ENCODE data around the gene DRD2.

The DRD2 gene

GRCh38 chr11:113440816-113441215, 34.4 kb downstream of the DRD2 start:
- DNase-seq, result no peak

DNA sequence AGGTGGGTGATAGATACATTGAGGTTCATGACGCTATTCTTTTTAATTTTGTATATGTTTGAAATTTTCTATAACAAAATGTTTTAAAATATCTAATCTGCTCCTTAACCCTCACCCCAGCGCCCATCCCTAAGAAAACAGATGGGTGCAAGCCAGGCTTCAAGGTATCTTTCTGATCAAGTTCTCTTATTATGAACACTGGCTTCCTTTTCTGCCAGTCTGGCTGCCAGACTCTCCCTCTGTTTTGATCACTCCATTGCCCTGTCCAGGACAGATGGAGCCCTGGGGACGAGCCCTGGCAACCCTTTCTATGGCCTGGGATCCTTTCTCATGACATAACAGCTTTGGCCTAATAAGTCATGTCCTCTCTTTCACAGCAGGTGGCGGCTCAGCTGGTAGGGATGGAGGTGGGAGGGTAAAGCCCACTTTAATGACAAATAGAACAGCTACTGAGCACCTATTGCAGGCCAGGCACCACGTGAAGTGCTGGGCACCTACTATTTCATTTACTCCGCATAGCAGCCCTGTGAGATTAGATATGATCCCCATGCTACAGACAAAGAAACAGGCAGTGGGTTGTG, 38.4 kb downstream of the DRD2 start:
- no peak for DNase-seq

DNA sequence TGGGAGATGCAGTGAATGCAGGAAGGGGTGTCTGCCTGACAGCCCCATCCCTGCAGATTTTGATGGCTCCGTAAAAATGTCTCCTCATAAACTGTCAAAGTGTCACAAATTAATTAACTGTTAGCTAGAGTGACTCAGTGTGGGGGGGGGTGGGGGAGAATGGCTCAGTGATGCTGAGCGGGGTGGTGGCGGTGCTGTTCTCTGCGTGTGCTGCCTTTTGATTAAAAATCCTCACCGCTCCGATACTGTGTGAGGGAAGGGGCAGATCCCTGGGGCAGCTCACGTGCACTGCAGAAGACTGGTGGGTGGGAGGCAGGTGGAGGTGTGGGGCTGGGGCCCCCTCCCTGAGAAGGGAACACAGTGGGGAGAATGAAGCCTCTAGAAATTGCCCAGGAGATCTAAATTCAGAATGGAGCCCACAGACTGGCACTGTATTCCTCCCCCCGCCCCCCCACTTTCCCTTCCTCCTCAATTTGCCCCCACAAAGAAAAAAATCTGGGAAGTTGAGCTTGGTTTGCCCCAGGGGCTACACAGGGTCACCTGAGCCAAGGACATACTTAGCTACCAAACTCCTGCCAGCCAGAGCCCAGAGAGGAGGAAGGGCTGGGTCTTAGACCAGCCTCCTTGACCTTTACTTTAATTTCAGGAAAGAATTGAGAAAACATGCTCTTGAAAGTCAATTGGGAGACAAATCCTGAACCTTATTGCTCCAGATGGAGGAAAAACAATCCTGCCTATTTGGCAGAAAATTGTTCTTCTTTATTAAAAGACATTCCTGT, 39.8 kb downstream of the DRD2 start:
- no peak for DNase-seq

DNA sequence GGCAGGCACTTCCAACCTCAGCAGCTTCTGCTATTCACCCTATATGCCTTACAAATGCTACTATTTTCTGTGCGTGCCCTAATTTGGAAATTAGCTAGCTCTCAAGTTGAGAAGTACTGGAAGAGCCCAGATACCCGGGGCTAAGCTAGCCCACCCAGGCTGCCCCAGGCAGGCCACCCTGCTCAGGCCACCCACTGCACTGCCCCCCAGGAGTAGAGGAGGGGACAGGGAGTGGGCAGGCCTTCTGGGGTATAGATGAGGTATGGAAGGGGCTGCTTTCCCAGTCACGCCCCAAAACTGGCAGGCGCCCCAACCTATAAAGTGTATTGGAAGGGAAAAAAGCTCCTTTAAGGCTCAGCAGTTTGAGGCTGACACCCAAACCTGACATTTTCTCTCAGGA, 43.5 kb downstream of the DRD2 start:
- no peak for DNase-seq

GRCh38 chr11:113426686-113427085, 48.5 kb downstream of the DRD2 start:
- no peak for DNase-seq

- DNase-seq, result no peak
These were observed 54.4 kb downstream of the DRD2 start for GRCh38 chr11:113420808-113421207.

- no peak for DNase-seq
These were observed 55.7 kb downstream of the DRD2 start for GRCh38 chr11:113419454-113420003.

DNA sequence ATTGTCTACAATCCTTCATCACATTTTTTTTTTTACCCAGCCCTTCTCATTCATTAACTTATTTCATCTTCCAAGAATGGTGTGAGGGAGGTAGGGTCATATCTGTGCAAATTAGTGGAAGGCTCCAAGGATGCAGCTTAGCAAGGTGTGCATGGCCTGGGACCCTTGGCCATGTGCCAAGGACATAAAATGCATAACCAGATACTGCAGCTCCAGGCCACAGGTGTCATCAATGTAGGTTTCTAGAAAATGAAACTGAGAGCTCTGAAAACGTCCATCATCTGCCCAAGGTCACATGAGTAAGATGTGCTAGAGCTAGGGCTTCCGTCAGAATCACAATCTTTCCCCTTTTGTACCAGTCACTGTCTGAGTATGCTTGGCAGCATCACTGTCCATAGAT, 57.8 kb downstream of the DRD2 start:
- no peak for DNase-seq

DNA sequence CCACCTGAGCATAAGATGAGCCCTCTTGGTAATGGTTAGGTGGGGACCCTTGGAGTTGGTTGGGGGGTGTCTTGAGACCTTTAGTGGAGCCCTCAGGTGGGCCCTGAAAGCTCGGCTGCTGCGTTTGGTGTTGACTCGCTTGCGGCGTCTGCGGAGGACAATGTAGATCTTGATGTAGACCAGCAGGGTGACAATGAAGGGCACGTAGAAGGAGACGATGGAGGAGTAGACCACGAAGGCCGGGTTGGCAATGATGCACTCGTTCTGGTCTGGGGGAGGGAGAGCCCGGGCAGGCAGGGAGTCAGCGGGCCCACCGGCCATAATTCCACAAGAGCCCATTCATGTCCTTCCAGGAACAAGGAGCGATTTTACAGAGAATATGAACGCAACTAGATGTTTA, 59.9 kb downstream of the DRD2 start:
- DNase-seq, result no peak

GRCh38 chr11:113412675-113413074, 62.5 kb downstream of the DRD2 start:
- no peak for DNase-seq

DNA sequence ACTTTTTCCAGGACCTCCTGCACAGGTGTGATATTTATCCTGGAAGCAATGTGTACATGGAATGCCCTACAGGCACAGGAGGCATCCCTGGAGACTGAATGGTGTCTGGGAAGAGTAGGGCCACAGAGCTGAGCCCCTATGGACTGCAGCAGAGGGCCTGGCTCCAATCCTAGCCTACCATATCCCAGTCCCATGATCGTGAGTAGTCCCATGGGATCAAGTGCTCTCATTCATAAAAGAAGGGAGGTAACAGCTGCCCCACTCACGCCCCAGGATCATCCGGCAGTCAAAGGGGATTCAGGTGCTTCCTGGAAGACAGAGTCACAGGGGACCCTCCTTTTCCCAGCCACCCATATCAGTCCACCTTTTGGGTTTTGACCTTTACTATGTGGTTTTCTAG, 63.7 kb downstream of the DRD2 start:
- no peak for DNase-seq

- DNase-seq, result no peak
These were observed 64.6 kb downstream of the DRD2 start for GRCh38 chr11:113410414-113411135.

DNA sequence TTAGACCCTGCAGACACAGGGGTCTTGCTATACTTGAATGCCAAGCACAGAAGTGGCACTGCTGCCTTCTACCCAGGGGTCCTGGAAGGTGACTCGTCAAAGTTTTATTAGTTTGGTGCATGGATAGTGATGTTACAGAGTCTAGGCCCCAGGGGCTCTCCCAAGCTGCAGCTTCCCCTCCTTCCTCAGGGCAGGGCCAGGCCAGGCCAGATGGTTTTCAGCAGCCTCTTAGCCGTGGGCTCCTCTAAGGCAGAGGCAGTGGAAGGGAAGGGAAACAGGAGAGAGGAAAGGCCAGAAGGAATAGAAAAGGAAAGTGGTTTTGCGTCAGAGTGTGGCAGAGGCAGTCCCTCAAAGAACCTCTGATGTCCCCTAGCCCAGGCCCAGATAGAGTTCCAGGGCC, 65.7 kb downstream of the DRD2 start:
- no peak for DNase-seq

DNA sequence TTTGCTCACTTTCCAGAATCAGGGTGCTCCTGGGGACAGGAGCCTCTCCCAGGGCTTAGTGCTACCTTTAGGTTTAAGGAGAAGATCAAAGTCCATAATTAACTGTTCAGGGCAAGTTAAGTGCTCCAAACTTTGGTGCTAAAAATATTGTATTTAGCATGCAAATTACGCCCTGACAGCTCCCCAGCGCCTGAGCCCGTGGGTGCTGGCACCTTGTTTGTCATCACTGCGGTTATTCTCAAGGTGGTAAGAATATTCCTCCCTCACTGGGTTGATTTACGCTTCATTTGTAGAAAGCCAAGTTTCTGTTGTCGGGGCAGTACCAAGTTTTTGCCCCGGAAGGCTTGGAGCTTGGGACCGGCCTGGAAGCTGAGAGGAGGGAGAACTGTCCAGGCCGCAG, 66.3 kb downstream of the DRD2 start:
- DNase-seq, result no peak

DNA sequence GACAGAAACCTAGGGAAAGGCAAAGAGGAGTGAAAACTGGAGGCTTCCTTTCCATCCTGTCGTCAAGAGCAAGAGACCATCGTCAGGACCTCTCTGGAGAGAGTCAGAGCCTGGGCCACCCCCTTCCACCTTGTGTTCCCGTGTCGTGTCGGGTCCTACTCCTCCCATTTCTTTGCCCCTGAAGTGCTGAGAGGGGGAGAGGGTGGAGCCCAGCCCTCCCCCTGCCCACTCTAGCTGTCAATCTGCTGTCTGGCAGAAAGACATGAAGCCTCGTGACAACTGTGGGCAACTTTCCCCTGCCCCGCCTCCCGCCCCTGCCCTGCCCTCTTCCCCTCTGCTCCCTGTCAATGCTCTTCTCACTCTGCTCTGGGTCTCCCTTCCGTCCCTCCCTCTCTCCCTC, 67.0 kb downstream of the DRD2 start:
- no peak for DNase-seq

GRCh38 chr11:113407163-113407562, 68.0 kb downstream of the DRD2 start:
- no peak for DNase-seq

GRCh38 chr11:113405724-113406478, 69.3 kb downstream of the DRD2 start:
- no peak for DNase-seq

DNA sequence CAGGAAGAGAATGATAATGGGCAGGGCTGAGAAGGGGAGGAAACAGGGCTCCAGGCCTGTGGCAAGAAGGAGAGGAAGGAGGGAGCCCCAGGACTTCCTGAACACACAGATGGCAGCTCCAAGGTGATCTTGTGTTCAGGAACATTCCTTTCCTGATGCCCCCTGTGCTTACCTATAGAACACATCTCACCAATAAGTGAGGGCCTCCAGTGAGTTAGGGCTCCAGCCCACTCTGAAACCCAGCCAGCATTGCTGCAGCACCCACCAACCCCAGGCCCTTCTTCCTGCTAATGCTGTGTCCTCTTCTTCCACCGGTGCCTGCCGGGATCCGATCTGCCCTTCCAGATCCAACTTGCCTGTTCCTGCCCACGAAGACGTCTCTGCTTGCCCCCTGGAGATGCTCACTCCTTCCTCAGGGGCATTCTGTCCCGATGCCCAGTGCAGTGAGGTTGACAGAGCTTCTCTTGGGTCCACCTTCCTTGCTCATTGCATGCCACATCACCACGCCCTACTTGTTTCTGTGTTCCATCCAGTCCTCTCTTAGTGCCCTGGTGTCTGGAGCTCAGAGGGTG, 70.3 kb downstream of the DRD2 start:
- no peak for DNase-seq

DNA sequence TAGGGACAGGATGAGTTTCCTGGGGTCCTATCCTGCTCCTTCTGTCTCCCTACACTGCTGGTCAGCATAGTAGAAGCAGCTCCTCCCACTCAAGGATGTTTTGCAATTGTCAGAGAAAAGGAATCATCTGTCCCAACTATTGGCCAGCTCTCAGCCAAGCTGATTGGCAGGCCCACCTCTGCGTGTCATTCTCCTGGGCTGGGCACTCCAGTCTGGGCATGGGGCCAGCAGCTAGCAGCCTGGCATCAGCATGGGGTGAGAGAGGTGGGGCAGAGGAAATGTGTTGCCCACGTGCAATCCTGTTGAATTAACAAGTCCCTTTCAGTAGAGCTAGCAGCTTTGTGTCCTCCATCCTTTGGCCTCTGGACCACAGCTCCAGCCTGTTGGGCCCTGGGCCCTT, 73.5 kb downstream of the DRD2 start:
- DNase-seq, result no peak

- no peak for DNase-seq
These were observed 74.5 kb downstream of the DRD2 start for GRCh38 chr11:113400631-113401230.

DNA sequence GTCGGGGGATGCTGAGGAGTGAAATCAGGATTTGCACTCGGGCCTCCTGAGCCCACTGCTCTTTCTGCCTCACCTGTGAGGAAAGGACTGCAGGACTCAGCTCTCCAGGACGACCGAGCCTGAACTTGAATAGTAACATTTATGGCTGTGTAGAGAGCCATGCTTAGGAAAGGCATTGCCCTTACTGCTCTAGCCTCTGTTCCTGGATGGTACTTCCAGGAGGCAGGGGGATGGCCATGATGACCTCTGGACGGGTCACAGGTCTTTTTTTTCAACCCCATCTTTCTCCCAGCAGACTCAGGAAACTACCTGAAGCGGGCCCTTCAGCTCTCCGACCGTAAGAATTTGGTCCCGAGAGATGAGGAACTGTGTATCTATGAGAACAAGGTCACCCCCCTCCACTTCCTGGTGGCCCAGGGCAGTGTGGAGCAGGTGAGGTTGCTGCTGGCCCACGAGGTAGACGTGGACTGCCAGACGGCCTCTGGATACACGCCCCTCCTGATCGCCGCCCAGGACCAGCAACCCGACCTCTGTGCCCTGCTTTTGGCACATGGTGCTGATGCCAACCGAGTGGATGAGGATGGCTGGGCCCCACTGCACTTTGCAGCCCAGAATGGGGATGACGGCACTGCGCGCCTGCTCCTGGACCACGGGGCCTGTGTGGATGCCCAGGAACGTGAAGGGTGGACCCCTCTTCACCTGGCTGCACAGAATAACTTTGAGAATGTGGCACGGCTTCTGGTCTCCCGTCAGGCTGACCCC, 76.3 kb downstream of the DRD2 start:
- DNase-seq, result no peak

DNA sequence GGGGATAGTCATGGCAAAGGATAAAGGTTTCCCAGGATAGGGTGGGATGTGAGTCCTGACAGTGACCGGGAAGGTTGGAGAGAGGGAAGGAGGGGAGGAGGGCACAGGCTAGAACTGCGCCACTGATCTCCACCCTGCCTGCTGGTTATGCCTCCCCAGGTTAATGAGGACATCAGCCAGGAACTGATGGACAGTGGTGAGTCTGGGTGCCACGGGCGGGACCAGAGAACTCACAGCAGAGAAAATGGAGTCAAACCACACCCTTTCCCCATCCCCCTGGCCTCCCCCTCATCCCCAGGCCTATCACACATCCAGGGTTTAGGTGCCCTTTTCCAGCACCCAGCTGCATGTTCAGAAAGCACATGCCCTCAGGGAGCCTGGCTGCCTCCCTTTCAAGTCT, 77.4 kb downstream of the DRD2 start:
- DNase-seq, result no peak
